HS-5 (cell line): ENCODE measurements around the gene RUNX1.

Source experiments
- DNase-seq: peaks from one replicate; pipeline ENCODE4 v3.0.0-alpha.2; 2012; ENCODE audit warnings: low read depth

Gene RUNX1

DNA sequence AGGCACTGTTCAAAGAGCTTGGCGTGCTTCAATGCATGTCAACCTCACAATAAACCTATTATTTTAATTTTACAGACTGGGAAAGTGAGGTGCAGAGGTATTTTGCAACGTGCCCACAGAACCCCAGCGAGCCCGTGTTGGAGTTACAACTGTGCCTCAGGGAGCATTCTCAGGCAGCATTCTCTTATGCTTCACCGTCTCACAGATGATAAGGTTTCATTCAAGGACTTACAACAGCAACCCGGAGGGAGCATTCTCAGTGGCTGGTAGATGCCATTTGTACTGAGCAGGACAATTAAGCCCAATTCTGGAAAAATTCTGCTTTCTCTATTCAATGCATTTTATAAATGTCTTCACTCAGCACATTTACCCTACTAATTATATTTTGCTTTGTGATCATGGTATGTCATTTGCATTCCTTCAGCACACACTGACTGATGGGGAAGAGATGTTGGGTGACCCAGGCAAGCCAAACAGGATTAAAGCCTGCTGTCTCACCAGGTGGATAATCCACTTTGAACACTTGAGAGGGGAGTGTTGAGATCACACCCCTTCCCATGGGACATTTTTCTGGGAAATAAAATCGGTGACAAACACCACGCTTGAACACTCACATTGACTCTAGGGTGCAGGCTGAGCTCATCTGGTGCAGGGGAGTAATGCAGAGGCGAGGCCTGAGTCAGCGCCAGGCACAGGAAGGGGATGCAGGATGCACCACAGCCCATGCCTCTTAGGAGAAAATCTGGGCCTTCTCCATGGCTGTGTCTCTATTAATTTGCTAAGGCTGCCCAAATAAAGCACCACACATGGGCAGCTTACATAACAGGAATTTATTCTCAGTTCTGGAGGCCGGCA is 266.4 kb downstream of the RUNX1 start:
- DNase-seq = no peak

DNA sequence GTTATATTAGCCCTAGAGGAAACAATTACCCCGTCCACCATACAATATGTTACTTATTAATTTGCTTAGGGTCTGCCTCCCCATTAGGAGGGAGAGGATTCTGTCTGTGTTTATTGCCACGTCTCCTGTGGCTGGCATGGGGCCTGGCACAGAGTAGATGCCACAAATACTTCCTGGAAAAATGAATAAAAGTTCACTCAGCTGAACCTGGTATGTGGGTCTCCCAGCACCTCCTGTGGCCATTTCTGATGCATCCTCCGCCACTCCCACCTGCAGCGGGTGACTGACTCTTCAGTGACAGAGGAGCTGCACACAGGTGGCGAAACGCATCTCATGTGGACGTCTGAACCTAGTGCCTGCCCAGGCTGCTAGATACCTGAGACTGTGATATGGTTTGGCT is 267.6 kb downstream of the RUNX1 start:
- no peak for DNase-seq

- DNase-seq = no peak
These were observed 269.2 kb downstream of the RUNX1 start for GRCh38 chr21:34779860-34780259.

- no peak for DNase-seq
These were observed 273.3 kb downstream of the RUNX1 start for GRCh38 chr21:34775793-34776192.

DNA sequence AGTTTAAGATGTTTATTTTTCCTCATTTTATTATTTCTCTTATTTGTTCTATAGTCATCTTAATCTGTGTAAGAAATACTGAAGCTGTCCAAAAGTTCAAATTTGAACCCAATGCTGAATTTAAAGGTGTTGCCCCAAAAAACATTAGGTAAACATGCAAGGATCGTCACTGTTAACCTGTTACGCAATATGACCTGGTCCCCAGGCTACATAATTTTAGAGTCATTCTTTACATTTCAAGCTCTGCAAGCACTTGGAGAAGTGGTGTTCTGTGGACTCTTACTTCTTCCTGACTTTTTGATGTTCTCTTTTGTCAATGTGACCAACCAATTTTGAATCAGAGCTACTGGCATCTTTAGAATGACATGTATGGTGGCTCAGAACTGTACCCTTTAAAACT is 274.4 kb downstream of the RUNX1 start:
- DNase-seq = no peak

- peak; percentile 74 for DNase-seq
These were observed 277.5 kb downstream of the RUNX1 start for GRCh38 chr21:34771512-34772028.

DNA sequence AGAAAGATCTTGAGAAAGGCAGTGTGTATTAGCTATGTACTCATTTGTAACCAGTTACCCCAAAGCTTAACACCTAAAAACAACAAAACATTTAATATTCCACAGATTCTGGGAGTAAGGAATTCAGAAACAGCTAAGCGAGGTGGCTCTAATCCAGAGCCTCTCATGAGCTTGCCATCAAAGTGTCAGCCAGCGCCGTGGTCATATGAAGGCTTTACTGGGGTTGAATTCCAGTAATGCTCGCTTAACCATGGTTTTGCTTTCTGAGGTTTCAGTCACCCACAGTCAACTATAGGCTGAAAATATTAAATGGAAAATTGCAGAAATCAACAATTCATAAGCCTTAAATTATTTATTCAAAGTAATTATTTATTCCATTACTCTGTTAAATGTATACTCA is 278.5 kb downstream of the RUNX1 start:
- DNase-seq = no peak

DNA sequence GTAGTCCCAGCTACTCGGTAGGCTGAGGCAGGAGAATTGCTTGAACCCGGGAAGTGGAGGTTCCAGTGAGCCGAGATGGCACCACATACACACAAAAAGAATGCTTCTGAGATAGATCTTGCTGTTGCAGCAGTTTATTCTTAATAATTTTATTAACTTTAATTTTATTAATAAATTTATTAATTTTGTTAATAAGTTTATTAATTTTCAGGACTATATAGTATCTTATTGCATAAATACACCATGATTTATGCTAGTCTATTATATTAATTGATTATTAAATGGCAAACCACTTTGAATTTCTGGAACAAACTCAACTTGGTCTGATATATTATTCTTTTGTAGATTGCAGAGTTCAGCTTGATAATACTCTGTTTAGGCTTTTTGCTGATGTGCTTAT is 280.8 kb downstream of the RUNX1 start:
- DNase-seq = no peak

- DNase-seq = no peak
These were observed 282.2 kb downstream of the RUNX1 start for GRCh38 chr21:34766862-34767261.

DNA sequence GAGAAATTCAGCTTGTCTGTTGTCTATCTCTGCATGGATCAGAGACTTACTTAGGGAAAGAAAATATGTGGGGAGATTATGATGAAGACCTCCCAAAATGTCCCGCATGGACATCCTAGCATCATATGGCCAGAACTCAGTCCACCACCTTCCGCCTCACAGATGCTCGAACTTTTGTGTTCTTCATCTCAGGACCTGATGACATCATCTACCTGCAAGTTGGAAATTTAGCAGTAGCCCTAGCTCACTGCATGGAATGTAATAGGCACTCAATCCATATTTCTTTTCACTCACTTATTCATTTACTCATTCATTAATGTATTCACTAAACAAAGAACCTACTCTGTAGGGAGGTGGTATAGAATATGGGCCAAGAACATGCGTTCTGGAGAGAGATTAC is 283.5 kb downstream of the RUNX1 start:
- DNase-seq = no peak

DNA sequence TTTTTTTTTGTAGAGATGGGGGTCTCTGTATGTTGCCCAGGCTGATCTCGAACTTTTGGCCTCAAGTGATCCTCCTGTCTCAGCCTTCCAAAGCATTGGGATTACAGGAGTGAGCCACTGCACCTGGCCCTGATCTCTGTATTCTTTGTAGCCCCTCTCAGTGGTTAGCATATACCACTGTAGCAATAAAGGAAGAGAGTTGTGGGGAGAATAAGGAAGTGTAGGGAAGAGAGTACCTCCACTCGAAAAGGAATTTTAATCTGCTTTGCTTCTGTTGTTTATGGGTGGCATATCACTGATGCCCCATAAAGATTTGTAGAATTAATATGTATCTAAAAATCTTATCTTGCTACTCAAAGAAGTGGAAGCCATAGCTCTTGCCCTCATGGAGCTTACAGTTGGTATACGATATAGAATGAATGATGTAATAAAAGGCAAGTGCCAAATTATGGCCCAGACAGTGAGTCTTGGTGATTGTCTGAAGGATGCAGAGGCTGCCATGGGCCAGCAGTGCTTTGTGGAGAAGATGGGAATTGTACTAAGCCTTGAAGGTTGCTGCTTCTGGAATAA is 284.3 kb downstream of the RUNX1 start:
- DNase-seq = no peak

DNA sequence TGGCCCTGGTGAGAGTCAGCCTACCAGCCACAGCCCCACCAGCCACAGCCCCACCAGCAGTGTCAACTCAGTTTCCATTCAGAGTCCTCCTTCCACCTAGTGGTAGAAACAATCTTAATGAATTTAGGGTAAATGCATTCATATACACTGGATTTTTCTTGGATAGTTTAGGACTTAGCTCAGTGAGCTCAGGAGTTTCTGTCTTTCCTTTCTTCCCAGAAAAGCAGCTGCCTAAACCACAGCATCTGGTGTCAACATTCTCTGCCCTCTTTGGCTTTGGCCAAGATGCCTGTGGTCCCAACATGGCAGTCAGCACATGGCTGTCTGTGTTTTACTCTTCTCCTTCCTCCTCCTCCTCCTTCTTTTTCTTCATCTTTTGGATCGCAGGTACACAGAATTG is 286.3 kb downstream of the RUNX1 start:
- DNase-seq = no peak

GRCh38 chr21:34761758-34762330 is 287.3 kb downstream of the RUNX1 start:
- no peak for DNase-seq

- DNase-seq = no peak
These were observed 294.1 kb downstream of the RUNX1 start for GRCh38 chr21:34754690-34755647.

- no peak for DNase-seq
These were observed 300.2 kb downstream of the RUNX1 start for GRCh38 chr21:34748862-34749261.

GRCh38 chr21:34745557-34746255 is 303.4 kb downstream of the RUNX1 start:
- peak; percentile 76 for DNase-seq

DNA sequence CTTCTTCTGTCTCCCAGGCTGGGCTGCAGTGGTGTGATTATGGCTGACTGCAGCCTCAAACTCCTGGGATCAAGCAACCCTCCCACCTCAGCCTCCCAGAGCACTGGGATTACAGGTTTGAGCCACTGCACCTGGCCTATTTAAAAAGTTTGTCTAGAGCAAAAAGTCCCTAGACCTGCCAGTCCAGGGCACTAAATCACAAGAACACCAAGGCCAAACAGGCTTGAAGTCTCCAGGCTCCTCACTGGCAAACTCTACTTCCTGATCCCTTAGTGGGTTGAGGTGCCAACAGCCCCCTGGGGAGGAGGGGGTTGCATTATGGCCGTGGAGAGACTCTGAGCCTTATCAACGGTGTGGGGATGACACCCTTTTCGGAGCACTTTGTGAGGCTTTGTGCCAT is 304.3 kb downstream of the RUNX1 start:
- DNase-seq = no peak

DNA sequence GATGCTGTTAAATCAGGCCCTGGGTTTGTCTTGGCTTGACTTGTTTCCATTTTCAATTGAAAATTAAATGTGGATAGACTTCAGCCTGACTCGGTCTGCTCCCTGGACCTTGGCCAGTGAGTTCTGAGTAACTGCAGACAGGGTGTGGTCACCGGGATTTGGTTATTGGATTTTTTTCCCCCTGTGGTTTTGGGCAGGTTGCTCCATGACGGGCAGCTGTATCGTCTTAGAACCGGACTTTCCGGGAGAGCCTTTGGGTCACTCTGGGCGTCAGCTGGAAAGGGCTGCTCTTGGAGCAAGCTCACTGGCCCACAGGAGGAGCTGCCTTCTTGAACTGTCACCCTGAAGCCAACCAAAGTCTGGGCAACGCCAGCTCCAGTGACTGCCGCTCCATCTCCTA is 305.3 kb downstream of the RUNX1 start:
- DNase-seq = peak; percentile 71

- DNase-seq = no peak
These were observed 305.8 kb downstream of the RUNX1 start for GRCh38 chr21:34743285-34743684.

- no peak for DNase-seq
These were observed 308.9 kb downstream of the RUNX1 start for GRCh38 chr21:34740198-34740597.
